NCI-H446 (cell line): Measurements from ENCODE around the gene DMD.

Source experiments
- DNase-seq, 2 experiments: peaks; one replicate each; lab custom pipeline; 2025; lab: John Stamatoyannopoulos, UW

DMD gene

DNA sequence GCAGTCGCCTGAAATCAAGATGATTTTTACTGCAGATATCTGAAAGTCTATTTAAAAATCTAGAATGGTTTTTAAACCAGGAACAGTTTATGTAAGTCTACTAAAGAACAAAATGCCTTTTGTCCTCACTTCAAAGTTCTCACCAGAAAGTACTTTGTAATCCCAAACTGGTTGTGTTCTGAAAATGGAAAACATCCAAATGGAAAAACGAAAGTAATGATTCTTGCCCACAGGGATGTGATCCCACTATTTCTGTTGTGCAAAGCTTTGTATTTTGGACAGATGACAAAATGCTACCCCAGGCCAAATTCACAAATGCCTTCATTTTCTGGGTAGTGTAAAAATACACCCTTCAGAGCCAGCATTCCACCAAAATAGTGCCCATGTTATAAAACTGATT lies 1874.0 kb downstream of the DMD start:
- DNase-seq = no peak

DNA sequence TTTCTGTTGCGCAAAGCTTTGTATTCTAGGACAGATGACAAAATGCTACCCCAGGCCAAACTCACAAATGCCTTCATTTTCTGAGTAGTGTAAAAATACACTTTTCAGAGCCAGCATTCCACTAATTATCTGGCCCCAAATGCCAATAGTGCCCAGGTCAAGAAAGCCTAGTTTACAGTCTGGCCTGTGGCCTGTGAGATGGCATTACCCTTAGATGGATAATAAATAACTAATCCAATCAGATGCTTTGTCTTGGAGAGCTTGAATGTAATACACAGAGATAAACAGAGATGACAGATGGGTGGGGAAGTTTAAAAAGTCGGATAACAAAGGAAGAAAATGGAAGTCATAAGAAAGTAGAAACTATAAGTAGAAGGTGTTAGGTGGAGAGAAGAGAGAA lies 1874.9 kb downstream of the DMD start:
- no peak for DNase-seq

DNA sequence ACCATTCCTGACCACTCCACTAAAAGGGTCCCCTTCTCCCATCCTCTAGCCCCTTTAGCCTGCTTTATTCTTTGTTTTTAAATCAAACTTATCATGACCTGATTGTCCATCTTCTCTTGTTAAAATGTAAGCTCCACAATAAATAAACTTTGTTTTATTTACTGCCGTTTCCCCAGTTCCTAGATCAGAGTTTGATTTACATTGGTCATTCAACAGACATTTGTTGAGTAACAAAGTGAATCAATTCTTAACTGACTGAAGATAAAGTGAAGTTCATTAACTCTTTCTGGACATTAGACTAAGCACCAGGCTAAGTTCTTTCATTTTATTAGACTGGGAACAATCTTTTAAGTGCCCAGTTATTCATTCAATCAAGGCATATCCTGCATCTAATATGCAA lies 1876.4 kb downstream of the DMD start:
- DNase-seq = no peak

DNA sequence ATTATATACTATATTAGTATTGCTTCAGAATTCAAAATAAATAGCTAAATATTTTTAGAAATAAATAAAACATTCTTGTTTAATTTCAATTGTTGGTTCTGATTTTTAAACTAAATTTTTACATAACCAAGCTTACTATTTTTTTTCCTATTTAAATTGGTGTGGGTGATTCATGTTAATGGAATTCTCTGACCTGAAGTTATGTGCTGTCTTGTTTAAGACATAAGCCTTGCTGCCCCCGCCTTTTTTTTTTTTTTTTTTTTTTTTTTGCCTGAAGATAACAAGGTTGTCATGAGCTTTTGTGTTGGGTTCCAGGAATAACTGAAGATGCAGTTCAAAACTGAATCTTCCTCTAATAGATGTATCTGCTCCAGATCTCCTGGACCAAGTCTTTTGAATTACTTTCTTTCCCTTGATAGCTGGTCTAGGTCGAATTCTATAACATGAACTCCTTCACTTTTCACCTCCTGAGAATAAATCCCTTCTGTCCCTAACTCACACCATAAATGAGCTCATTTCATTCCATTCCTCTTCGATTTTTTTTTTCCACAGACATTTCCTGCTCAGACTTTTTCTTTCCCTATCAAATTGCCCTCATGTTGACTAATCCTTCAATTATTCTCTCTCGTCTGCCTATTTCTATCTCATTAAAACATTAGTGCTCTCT lies 1878.1 kb downstream of the DMD start:
- DNase-seq = no peak

DNA sequence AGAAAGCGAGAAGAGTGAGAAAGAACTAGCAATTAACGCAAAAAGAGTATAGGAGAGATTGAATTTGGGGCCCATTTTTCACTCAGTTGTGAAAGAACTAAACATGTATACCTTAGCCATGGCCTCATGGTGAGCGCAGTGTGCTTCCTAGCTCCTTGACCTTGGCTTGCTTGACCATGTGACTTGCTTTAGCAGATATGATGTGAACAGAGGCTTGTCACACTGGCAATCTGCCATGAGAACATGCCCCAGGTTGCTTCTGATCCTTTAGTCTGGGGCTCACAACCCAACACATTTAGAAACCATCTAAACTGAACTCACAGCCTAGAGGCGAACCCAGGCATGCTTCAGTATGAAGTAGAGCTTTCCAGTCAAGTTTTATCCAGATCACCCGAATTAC lies 1879.4 kb downstream of the DMD start:
- no peak for DNase-seq

DNA sequence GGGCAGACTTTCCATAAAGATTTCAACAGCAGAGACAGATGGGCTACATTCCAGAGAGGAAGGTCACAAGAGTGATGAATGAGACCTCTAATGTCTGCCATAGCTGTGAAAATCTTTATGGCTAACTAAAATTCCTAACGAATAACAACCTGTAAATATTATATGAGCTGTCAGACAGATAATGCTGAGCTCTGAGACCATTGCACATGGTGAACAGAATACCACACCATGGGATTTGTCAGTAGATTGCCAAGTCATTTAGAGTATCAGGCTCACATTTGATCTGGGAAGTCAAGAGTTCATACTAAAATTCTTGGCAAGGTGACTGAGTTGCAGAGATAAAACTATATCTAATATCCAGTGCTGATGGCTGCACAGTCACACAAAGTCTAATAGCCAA lies 1880.3 kb downstream of the DMD start:
- no peak for DNase-seq

DNA sequence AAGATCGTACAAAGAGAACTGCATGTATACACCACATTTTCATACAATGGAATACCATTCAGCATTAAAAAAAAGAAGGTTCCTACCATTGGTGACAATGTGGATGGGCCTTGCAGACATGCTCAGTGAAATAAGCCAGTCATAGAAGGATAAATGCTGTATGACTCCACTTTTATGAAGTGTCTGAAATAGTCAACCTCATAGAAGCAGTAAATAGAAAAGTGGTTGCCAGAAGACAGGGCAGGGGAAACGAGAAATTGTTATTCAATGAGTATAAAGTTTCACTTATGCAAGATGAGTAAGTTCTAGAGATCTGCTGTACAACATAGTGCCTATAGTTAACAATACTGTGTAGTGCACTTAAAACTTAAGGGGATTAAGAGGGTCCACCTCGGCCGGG lies 1882.1 kb downstream of the DMD start:
- DNase-seq = no peak

DNA sequence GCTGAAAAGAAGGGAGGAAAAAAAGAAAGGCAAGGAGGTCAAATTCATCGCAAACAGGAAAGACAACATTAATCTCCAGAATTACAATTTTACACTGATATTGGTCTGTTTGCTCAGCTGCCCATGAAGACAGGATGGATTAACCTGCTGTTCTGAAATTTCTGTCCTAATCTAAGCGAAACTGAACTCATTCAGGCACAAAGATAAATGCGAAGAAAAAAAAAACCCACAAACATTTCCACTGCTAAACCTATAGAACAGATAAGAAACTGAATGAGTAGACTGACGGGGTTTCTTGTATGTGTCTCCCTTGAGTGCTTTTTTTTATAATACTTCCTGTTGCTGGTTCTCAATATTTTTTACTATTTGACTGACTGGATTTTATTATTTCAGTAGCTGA lies 1887.7 kb downstream of the DMD start:
- no peak for DNase-seq

DNA sequence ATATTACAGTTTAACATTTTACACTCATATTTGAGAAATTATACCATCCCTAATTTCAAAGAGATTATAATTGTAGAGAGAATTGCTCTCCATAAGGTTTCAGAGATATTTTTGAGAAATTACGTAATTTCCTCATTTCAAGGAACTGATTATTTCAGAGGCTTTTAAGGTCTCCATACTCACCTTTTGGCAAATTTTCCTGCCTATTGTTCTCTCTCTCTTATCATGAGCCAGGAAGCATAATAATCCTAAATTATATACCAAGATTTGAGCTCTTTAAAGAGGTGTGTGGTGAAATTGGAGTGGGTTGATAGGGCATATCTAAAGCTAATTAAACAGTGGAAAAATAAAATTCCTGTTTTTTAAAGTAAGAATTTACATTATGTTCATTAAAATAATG lies 1890.6 kb downstream of the DMD start:
- no peak for DNase-seq

DNA sequence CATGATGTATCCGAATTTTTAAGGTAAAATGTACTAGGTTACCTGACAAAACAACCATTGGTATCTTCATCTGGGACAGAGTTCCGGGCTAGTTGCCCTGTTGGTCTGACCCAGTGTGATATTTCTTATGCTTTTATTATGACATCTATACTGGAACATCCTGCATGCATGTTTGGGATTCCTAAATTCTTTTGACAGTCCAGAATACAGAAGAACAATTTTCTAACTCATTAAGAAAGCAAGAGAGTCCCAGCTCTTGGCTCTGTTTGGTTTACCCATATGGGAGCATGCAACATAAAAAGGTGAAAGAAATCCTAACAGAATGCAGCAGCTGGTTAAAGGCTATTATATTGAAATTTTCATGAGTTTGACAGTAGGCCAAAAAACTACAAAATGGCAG lies 1891.8 kb downstream of the DMD start:
- no peak for DNase-seq

DNA sequence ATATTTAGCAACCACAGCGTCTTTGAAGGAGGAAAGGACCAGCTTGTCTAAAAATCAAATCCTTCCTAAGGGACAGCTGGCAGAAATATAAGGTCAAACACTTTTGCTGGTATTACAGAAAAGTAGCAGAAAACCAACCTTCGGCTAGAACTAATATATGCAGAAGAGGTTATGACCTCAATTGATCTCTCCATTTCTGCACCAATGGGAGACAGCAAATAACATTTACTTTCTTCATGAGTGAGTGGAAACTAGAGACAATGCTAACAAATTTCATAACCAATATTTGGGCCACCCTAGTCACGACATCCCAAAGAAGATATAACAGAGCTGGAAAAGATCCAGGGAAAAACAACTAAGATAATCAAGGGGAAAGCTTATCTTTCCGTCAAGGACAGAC lies 1892.5 kb downstream of the DMD start:
- no peak for DNase-seq

DNA sequence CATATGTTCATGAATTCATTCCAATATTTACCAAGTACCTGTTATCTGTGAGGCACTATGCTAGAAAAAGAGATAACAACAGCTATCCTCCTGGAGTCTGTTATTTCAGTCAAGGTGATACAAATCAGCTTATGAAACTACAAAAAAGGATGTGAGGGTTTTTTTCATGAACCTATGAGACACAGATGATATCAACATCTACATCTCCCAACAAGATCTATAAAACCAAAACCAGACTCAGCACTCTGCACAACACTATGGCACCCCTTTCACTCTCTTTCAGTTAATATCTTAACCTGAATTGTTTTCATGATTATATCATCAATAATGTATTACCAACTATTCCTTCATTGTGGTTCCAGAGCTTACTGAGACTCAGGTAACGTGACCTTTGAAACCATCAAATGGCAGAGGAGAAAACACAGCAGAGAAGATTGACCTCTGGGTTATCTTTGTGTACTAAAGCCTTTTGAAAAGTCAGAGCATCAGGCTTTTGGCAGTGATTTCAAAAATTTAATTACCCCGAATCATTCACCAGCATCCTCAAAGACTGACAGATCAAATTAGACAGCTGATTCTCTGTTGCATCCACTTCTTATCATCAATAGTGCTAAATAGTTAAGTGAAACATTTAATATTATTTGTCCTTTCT lies 1894.9 kb downstream of the DMD start:
- no peak for DNase-seq

DNA sequence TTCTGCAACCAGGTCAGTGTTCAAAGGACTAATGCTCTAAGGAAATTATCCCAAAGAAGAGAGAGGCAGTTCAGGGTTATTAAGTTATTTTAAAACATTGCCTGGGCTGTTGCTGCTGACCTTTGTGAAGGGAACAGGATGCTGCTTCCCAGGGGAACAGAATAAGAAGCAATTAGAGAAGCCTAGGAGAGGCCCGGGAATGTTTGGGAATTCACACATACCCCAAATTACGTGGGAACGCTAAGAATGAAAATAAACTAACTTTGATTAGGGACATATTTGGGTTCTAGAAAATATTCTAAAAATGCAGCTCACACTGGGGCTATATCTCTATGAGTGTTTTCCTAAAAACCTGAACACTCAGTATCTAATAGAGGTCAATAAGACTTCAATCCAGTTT lies 1896.4 kb downstream of the DMD start:
- DNase-seq = no peak

DNA sequence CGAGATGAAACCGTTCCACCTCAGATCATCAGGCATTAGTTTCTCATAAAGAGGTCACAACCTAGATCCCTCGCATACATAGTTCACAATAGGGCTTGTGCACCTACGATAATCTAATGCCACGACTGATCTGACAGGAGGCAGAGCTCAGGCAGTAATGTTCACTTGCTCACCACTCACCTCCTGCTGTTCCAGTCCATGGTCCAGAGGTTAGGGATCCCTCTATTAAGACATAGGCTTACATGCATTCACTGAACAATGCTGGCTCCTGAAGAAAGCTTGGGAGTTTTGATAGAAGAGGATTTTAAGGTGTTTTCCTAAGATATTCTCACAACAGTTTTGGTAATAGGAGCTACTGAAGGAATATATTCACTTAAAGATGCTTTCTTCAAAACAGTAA lies 1903.4 kb downstream of the DMD start:
- DNase-seq = no peak

DNA sequence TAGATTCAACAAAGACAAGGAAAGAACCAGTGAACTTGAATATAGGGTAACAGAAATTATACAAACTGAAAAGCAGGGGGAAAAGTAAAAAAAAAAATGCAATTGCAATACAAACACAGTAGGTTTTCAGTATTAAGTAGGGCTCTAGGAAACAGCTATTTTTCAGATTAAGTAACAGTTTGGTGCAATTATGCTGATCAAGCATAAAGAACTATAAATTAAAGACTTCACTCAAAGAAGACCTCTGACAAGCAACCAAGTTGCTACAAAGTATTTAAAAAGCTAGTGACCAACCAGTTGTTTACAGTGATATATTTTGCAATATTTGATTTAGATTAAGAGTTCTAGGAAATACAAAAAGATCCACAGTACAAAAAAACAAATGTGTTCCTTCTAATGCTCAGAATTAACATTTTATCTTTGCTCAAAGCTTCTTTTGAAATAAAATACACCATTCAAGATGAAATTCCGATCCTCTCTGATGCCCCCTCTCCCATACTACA lies 1908.7 kb downstream of the DMD start:
- no peak for DNase-seq

DNA sequence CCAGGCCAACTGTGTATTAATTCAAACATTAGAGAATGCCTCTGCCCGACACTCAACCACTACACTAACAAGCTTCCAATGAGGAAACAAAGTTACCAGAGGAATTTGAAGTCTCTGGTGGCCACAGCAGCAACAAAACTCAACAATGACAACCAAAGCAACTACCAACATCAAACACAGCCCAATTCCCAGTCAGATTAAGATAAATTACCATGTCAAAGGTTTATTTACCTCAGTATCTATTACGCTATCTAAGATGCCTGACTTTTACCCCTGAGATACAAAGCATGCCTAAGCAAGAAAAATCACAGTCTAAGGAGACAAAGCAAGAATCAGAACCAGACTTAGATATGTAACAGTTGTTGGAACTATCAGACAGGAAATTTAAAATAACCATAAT lies 1909.4 kb downstream of the DMD start:
- DNase-seq = no peak

DNA sequence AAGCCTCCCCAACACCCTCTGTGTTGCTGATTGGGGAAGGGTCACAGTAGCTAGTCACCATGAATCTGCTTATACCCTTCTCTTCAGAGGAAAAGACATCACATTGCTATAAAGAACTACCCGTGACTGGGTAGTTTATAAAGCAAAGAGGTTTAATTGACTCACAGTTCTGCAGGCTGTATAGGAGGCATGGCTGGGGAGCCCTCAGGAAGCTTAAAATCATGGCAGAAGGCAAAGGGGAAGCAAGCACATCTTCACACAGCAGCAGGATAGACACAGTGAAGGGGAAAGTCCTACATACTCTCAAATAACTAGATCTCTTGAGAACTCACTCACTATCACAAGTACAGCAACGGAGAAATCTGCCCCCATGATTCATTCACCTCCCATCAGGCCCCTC lies 1910.1 kb downstream of the DMD start:
- no peak for DNase-seq

DNA sequence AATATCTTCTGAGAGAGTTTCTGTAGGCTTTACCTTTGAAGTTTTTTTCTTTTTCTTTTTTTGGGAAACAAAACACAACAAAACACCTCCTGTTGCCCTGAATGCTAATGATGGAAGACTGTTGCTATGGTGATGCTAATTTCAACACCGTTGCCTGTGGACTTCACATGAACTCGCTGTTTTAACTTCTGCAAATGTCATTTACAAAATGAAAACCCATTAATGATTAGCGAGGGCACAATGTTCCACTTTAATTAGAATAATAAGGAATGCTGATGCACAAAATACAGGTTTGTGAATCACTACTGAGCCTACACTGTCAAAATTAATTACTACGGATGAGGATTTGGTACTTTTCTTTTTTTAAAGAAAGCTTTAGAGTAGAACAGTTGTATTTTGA lies 1912.4 kb downstream of the DMD start:
- DNase-seq = no peak

DNA sequence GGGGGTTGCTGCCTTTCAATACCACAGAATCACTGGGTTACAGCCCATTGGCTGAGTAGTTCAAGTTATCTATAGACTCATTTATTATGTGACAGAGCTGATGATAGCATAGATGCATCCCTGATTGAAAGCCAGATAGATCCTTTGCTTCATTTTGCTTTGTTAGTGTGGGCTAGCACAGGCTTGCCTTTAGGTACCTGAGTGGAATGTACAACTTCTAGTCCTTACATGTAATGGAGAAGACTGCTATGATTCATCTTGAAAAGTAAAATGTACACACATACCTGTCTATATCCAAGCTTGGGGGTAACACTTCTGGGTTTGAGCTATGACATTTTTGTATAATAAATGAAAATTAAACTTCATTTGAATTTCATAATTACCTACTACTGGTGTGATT lies 1913.5 kb downstream of the DMD start:
- DNase-seq = no peak

DNA sequence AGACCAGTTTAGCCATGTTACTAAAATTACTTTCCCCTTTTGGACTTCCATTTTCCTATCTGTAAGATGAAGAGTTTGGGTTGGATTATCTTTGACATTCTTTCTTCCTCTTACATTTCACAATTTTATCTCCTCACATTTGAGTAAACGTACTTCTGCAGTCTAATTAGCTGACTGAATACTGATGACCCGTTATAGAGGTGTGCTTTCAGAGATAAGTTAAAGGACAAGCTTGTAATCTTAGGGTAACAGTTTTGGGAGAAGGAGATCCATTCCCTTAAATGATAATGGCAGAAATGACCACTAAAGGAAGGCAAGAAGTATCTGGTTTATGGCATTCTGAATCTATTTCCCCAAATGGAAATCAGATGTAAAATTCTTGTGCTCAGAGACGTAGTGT lies 1916.9 kb downstream of the DMD start:
- no peak for DNase-seq

DNA sequence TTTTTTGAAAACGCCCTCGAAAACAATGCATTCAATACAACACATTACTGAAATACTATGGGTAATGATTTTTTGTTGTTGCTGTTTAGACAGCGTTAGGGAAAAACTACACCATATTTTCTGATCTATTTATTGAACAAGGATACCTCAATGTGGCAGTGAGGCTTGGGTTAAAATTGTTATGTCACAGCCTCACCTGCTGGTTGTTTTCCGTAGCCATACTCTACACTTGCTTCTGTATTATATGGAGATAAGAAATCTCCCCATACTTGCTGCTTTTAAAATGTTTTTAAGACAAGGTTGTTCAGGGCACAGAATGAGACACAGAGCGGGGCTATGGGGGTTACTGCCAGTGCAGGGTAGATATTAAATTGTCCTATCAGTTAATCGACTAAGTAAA lies 1917.9 kb downstream of the DMD start:
- DNase-seq = no peak

DNA sequence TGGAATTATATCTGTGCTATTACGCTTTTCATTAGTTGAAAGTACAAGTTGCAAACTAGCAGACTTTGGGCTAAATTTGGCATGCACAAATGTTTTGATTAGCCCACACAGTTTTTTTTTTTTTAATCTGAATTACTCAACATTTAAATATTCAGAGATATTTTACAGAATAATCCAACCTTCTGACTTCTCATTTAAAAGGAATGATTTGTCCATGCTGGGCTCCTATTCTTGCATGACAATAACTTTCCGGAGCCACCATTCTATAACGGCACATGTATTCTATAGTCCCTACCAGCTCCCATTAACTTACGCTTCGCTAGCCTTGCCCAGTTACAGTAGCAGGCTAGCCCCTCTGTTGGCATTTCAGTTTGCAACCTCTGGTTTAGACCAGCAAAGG lies 1920.2 kb downstream of the DMD start:
- no peak for DNase-seq

DNA sequence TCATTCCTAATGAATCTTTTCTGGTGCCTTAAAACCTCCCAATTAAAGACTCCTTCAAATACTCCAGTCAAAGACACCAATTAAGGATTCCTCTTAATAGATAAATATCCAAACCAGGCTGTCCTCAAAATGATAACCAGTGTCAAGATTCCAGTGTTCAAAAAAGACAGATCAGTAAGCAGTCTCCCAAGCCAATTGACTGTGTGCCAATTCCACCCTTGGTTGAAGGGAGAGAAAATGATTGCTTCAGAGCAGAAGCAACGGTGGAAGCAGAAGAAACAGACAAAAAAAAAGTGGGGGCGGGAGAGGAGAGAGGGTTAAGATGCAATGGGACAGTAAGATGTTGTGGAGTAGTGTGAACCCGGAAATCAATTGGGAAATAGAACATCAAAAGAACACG lies 1923.5 kb downstream of the DMD start:
- DNase-seq = peak in 1 of 2 experiments; percentile 11

DNA sequence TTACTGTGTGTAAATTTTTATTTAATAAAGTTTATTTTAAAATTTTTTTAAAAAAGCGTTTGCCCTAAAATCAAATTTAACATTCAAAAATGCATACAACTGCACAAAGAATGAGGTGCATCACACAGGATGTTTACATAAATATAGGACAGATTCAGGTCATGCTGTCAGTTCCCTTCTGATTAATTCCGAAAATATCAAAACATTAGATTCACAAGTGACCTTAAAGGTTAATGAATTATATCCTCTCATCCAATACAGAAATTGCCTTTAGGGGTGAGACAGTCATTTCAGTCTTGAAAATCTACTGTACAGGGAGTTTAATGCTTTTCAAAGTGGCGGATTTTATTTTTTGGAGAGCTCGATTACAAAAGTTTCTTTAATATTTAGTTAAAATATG lies 1930.8 kb downstream of the DMD start:
- DNase-seq = no peak
